Fibroblast of gingiva (primary cell): ENCODE data around the gene CACNG4.
"Not testable (repeated sequence)": the region's sequence is repeated elsewhere in the genome, so short reads cannot be mapped to it uniquely, and the experiment has no call there.

Source experiments
- DNase-seq: peaks from one replicate; pipeline ENCODE4 v3.0.0-alpha.2; 2011; ENCODE audit warnings: low read depth

CACNG4 gene

GRCh38 chr17:66964930-66965800, 658 bp downstream of the CACNG4 start:
- DNase-seq, result no peak

GRCh38 chr17:66965801-66966262, 1.3 kb downstream of the CACNG4 start:
- no peak for DNase-seq

GRCh38 chr17:66966298-66966697, 1.8 kb downstream of the CACNG4 start:
- no peak for DNase-seq

- no peak for DNase-seq
These were observed 2.4 kb downstream of the CACNG4 start for GRCh38 chr17:66966704-66967418.

GRCh38 chr17:66967837-66968543, 3.5 kb downstream of the CACNG4 start:
- no peak for DNase-seq

- no peak for DNase-seq
These were observed 4.4 kb downstream of the CACNG4 start for GRCh38 chr17:66968916-66969315.

- no peak for DNase-seq
These were observed 5.6 kb downstream of the CACNG4 start for GRCh38 chr17:66970140-66970539.

- no peak for DNase-seq
These were observed 6.3 kb downstream of the CACNG4 start for GRCh38 chr17:66970797-66971196.

- DNase-seq, result no peak
These were observed 6.8 kb downstream of the CACNG4 start for GRCh38 chr17:66971264-66971663.

- no peak for DNase-seq
These were observed 7.4 kb downstream of the CACNG4 start for GRCh38 chr17:66971730-66972441.

- not testable (repeated sequence) for DNase-seq
These were observed 7.9 kb downstream of the CACNG4 start for GRCh38 chr17:66972442-66972830.

GRCh38 chr17:66975188-66975587, 10.7 kb downstream of the CACNG4 start:
- no peak for DNase-seq

GRCh38 chr17:66975614-66976378, 11.3 kb downstream of the CACNG4 start:
- no peak for DNase-seq

GRCh38 chr17:66976379-66976663, 11.8 kb downstream of the CACNG4 start:
- DNase-seq, result no peak

- DNase-seq, result no peak
These were observed 12.3 kb downstream of the CACNG4 start for GRCh38 chr17:66976781-66977201.

- DNase-seq, result no peak
These were observed 14.1 kb downstream of the CACNG4 start for GRCh38 chr17:66978514-66979061.

- no peak for DNase-seq
These were observed 16.4 kb downstream of the CACNG4 start for GRCh38 chr17:66980896-66981295.

GRCh38 chr17:66981983-66982508, 17.5 kb downstream of the CACNG4 start:
- DNase-seq, result no peak

- no peak for DNase-seq
These were observed 19.0 kb downstream of the CACNG4 start for GRCh38 chr17:66983414-66984021.

GRCh38 chr17:66984730-66985129, 20.2 kb downstream of the CACNG4 start:
- DNase-seq, result no peak
